Measurements from ENCODE around the gene STEAP1B.
"Not testable (repeated sequence)": the region's sequence is repeated elsewhere in the genome, so short reads cannot be mapped to it uniquely, and the experiment has no call there.

STEAP1B gene

GRCh38 chr7:22499044-22499443 lies 944 bp downstream of the STEAP1B start:
- H3K36me3 ChIP-seq = no peaks in the 10 kb centered on the region
- no peak for TF ChIP-seq CTCF (IDR thresholded peaks at IDR 0.05)

GRCh38 chr7:22496912-22497311 lies 3.1 kb downstream of the STEAP1B start:
- H3K27me3 ChIP-seq; H3K4me1 ChIP-seq; DNase-seq; H3K9me3 ChIP-seq; H3K4me3 ChIP-seq; H3K36me3 ChIP-seq; intact Hi-C loops (cut with DNase I; ENCODE audit: low total_unique reads); H3K27ac ChIP-seq: not testable (repeated sequence)

More at GRCh38 chr7:22499044-22499443, 944 bp downstream of the STEAP1B start:
- Histone ChIP-seq H3K27ac (no peak overlapping the region), H3K27me3 (peaks cover 0 to under 1% of the 10 kb centered on the region in 2 donors), H3K9me3 (no peaks in the 10 kb centered on the region), H3K4me3 (no peak overlapping the region), H3K4me1 (peaks cover 0 to 3% (median 0%) of the 10 kb centered on the region in 4 donors)
- intact Hi-C loops (cut with DNase I; ENCODE audit: low total_unique reads) = no loop called here
- DNase-seq = no peak

GRCh38 chr7:22496296-22496888 lies 3.6 kb downstream of the STEAP1B start:
- H3K27ac ChIP-seq; H3K36me3 ChIP-seq; H3K9me3 ChIP-seq; H3K27me3 ChIP-seq; H3K4me1 ChIP-seq; intact Hi-C loops (cut with DNase I; ENCODE audit: low total_unique reads); H3K4me3 ChIP-seq; DNase-seq: not testable (repeated sequence)

- H3K9me3 ChIP-seq; H3K27ac ChIP-seq; intact Hi-C loops (cut with DNase I; ENCODE audit: low total_unique reads); H3K4me1 ChIP-seq; DNase-seq; H3K27me3 ChIP-seq; H3K4me3 ChIP-seq; H3K36me3 ChIP-seq: not testable (repeated sequence)
Observed at GRCh38 chr7:22493160-22493925, 6.6 kb downstream of the STEAP1B start.

- no peak overlapping the region for H3K4me3 ChIP-seq
- peak; percentile 67 to 72 for DNase-seq
- intact Hi-C loops (cut with DNase I; ENCODE audit: low total_unique reads) = loop anchor here (2.0 to 5.0 kb wide), 2 partner anchors 232 to 380 kb away; no protein-coding TSS in a partner anchor
- H3K27ac ChIP-seq = no peak overlapping the region
- H3K27me3 ChIP-seq = no peaks in the 10 kb centered on the region
- H3K4me1 ChIP-seq = no peaks in the 10 kb centered on the region
- no peaks in the 10 kb centered on the region for H3K36me3 ChIP-seq
- H3K9me3 ChIP-seq = no peaks in the 10 kb centered on the region
- peak; percentile 87 to 89 for TF ChIP-seq CTCF (IDR thresholded peaks at IDR 0.05)
Observed at GRCh38 chr7:22488643-22489462, 11.1 kb downstream of the STEAP1B start.

- H3K4me1 ChIP-seq = no peaks in the 10 kb centered on the region
- H3K9me3 ChIP-seq = no peaks in the 10 kb centered on the region
- TF ChIP-seq CTCF (IDR thresholded peaks at IDR 0.05) = no peak
- intact Hi-C loops (cut with DNase I; ENCODE audit: low total_unique reads) = loop anchor here (2.0 to 5.0 kb wide), 2 partner anchors 231 to 379 kb away; no protein-coding TSS in a partner anchor
- H3K4me3 ChIP-seq = no peak overlapping the region
- H3K27me3 ChIP-seq = no peaks in the 10 kb centered on the region
- H3K27ac ChIP-seq = no peak overlapping the region
- H3K36me3 ChIP-seq = no peaks in the 10 kb centered on the region
- no peak for DNase-seq
Observed at GRCh38 chr7:22487978-22488642, 11.9 kb downstream of the STEAP1B start.
